Naive thymus-derived CD4-positive, alpha-beta T cell (primary cell): ENCODE results near the gene ASIP. TPM values are rescaled to one million over a fixed set of nuclear protein-coding genes. Genes with fewer than 3 reads are reported as not detected.

Source experiments
- ATAC-seq: fragments of 150-1000 bp; cut with Tn5 transposase; 2 replicates; pipeline ENCODE4 v1.10.0; 2021; ENCODE audit warnings: mild to moderate bottlenecking, moderate library complexity
- CTCF ChIA-PET: fragments of 350-600 bp; sonication (Branson Sonifier 250); formaldehyde crosslinking; loops from one replicate; lab custom pipeline; 2021; ENCODE audit warnings: antibody characterized with exemption; lab: Charles Lee
- POLR2A ChIA-PET: fragments of 350-600 bp; sonication (Branson Sonifier 250); formaldehyde crosslinking; loops from one replicate; lab custom pipeline; 2021; ENCODE audit warnings: antibody characterized with exemption, inconsistent platforms; lab: Charles Lee
- DNase-seq, 9 donors: peaks; one replicate each; pipeline versions ENCODE4 v3.0.0 to v3.0.0-alpha.2; 2020 to 2022; ENCODE audit warnings: mixed read lengths in 1 of 9
- H3K27ac ChIP-seq: one replicate; pipeline ENCODE4 v1.7.0; 2013; ENCODE audit warnings: mild to moderate bottlenecking, low read depth, low read length, moderate library complexity
- H3K27me3 ChIP-seq, 2 donors: one replicate each; pipeline ENCODE4 v1.7.0; 2013; ENCODE audit warnings: low read length in 2 of 2, mild to moderate bottlenecking in 2 of 2, moderate library complexity in 2 of 2; ENCODE audit not compliant: control insufficient read depth in 2 of 2, insufficient read depth in 2 of 2
- H3K36me3 ChIP-seq, 3 experiments: 1 replicate in 2 of 3; 2 replicates in 1 of 3; pipeline ENCODE4 v1.7.0; 2013; ENCODE audit warnings: low read length in 3 of 3, mild to moderate bottlenecking in 3 of 3, moderate library complexity in 1 of 3; ENCODE audit not compliant: insufficient read depth in 3 of 3, control insufficient read depth in 2 of 3
- H3K4me1 ChIP-seq, 2 donors: one replicate each; pipeline ENCODE4 v1.7.0; 2013; ENCODE audit warnings: low read length in 2 of 2, mild to moderate bottlenecking in 2 of 2, moderate library complexity in 1 of 2; ENCODE audit not compliant: control insufficient read depth in 2 of 2, insufficient read depth in 2 of 2
- H3K4me3 ChIP-seq: 2 replicates; pipeline ENCODE4 v1.7.0; 2013; ENCODE audit warnings: mild to moderate bottlenecking, low read length
- H3K9me3 ChIP-seq, 3 experiments: 1 replicate in 2 of 3; 2 replicates in 1 of 3; pipeline ENCODE4 v1.7.0; 2013; ENCODE audit warnings: low read length in 3 of 3; ENCODE audit not compliant: control insufficient read depth in 2 of 3
- H3K27ac Mint-ChIP-seq, 9 donors: one replicate each; pipeline ENCODE4 v1.8.0; 2020 to 2022; ENCODE audit warnings: mixed read lengths in 9 of 9, mild to moderate bottlenecking in 8 of 9, moderate library complexity in 5 of 9, inconsistent platforms in 2 of 9
- H3K27me3 Mint-ChIP-seq, 5 donors: one replicate each; pipeline ENCODE4 v1.8.0; 2021 to 2022; ENCODE audit warnings: mixed read lengths in 5 of 5, mild to moderate bottlenecking in 1 of 5
- H3K36me3 Mint-ChIP-seq, 5 donors: one replicate each; pipeline ENCODE4 v1.8.0; 2020 to 2022; ENCODE audit warnings: mixed read lengths in 5 of 5, mild to moderate bottlenecking in 3 of 5, inconsistent platforms in 1 of 5
- H3K4me1 Mint-ChIP-seq, 7 donors: one replicate each; pipeline ENCODE4 v1.8.0; 2020 to 2022; ENCODE audit warnings: mixed read lengths in 7 of 7, mild to moderate bottlenecking in 3 of 7, inconsistent platforms in 1 of 7
- H3K4me3 Mint-ChIP-seq, 10 donors: one replicate each; pipeline ENCODE4 v1.8.0; 2020 to 2022; ENCODE audit warnings: mild to moderate bottlenecking in 10 of 10, mixed read lengths in 10 of 10, moderate library complexity in 6 of 10, inconsistent platforms in 2 of 10
- H3K9me3 Mint-ChIP-seq, 11 donors: one replicate each; pipeline ENCODE4 v1.8.0; 2020 to 2022; ENCODE audit warnings: mixed read lengths in 11 of 11, mild to moderate bottlenecking in 4 of 11, inconsistent platforms in 1 of 11, moderate library complexity in 1 of 11
- intact Hi-C, 2 donors: fragments of 100-400 bp; cut with micrococcal nuclease; formaldehyde crosslinking; loops; one replicate each; pipeline ENCODE4 v1.15.1; 2023
- polyA plus RNA-seq, 2 donors: library from polyadenylated mRNA; unstranded; fragments of 300-500 nt; fragmentation: Illumina TruSeq; gene quantifications; one replicate each; pipeline ENCODE4 v1.2.3, GENCODE V29; 2021
- total RNA-seq, 6 experiments: library from RNA in 5 of 6; stranded (reverse) in 5 of 6; gene quantifications; 1 replicate in 5 of 6; 2 replicates in 1 of 6; pipeline ENCODE4 v1.2.3 and lab custom pipeline; 2021 to 2026

ASIP gene
- total and polyA plus RNA-seq, 7 experiments from 2014 or later: not detected

DNA sequence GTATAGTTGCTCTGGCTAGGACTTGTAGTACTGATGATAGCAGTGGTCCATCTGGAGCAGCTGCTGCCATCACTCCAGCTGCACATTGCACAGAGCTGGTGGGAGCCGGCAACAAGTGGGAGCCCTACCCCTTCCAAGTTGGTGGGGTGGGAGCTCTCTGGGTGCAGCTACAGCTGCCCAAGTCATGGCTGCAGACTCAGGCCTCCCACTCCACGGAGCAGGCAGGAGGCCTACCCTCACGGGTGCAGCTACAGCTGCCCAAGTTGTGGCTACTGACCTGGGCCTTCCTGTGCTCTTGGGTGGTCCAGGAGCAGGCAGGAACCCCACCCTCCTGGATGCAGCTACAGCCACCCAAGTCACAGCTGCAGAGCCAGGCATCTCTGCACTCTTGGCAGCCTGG lies 32.1 kb upstream of the ASIP start:
- ChIA-PET POLR2A (no interaction called here), CTCF (no interaction called here)
- H3K27ac Mint-ChIP-seq: no peak overlapping the region
- ATAC-seq (no peak), DNase-seq (no peak)
- peaks cover 0 to 15% (median 7%) of the 10 kb centered on the region in 11 donors for H3K9me3 Mint-ChIP-seq
- Histone ChIP-seq H3K9me3 (no peaks in the 10 kb centered on the region), H3K4me1 (no peaks in the 10 kb centered on the region), H3K36me3 (no peaks in the 10 kb centered on the region), H3K27ac (no peak overlapping the region), H3K4me3 (no peak overlapping the region), H3K27me3 (no peaks in the 10 kb centered on the region)
- peaks cover 0 to 5% (median 0%) of the 10 kb centered on the region in 5 donors for H3K36me3 Mint-ChIP-seq
- intact Hi-C loops: no loop called here
- H3K27me3 Mint-ChIP-seq: peaks cover 0 to 17% (median 11%) of the 10 kb centered on the region in 5 donors
- peaks cover 0 to 5% (median 0%) of the 10 kb centered on the region in 7 donors for H3K4me1 Mint-ChIP-seq
- no peak overlapping the region for H3K4me3 Mint-ChIP-seq

DNA sequence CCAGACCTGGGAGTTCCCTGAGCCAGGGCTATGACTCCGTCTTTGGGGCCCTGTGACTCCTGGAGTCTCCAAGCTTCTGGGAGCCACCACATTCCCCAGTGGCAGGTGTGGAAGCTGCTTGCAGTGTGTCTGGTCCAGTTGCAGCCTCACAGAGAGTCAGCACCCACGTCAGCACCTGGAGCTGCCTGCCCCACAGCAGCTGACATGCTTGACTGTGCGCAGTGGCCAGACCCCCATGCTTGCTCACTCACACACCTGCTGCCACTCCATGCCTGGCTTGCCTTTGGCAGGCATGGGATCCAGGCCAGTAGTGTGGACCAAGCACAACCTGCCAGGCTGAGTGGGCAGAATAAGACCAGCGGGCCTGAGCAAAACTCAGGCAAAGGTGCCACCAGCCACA lies 31.0 kb upstream of the ASIP start:
- Histone ChIP-seq H3K4me1 (no peaks in the 10 kb centered on the region), H3K9me3 (no peaks in the 10 kb centered on the region), H3K27me3 (no peaks in the 10 kb centered on the region), H3K36me3 (no peaks in the 10 kb centered on the region), H3K27ac (no peak overlapping the region), H3K4me3 (no peak overlapping the region)
- intact Hi-C loops: no loop called here
- Mint-ChIP-seq H3K36me3 (peaks cover 0 to 5% (median 0%) of the 10 kb centered on the region in 5 donors), H3K4me3 (no peak overlapping the region), H3K9me3 (peaks cover 0 to 15% (median 7%) of the 10 kb centered on the region in 11 donors), H3K27ac (no peak overlapping the region), H3K27me3 (peaks cover 0 to 17% (median 10%) of the 10 kb centered on the region in 5 donors), H3K4me1 (peaks cover 0 to under 1% (median 0%) of the 10 kb centered on the region in 7 donors)
- DNase-seq: no peak
- ATAC-seq: no peak
- ChIA-PET CTCF (no interaction called here), POLR2A (no interaction called here)

DNA sequence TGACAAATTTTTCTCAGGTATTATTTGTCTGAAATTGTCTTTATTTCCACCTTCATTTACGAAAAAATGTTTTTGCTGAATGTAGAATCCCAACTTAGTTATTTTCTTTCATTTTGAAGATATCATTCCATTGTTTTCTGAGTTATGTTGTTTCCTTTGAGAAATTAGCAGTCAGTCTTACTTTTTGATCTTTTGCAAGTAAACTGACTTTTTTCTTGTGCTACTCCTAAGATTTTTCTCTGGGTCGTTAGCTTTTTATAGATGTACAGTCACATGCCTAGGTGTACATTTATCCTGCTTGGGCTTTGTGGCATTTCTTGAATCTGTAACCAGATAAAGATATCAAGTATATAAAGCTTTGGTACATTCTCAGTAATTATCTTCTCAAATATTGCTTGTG lies 29.6 kb upstream of the ASIP start:
- Mint-ChIP-seq H3K9me3 (peaks cover 0 to 11% (median 5%) of the 10 kb centered on the region in 11 donors), H3K4me3 (no peak overlapping the region), H3K4me1 (peaks cover 0 to 11% (median 8%) of the 10 kb centered on the region in 7 donors), H3K36me3 (peaks cover 0 to 5% (median 0%) of the 10 kb centered on the region in 5 donors), H3K27ac (no peak overlapping the region), H3K27me3 (peaks cover 0 to 11% (median 7%) of the 10 kb centered on the region in 5 donors)
- intact Hi-C loops: no loop called here
- Histone ChIP-seq H3K36me3 (no peaks in the 10 kb centered on the region), H3K4me3 (no peak overlapping the region), H3K4me1 (no peaks in the 10 kb centered on the region), H3K27ac (no peak overlapping the region), H3K9me3 (no peaks in the 10 kb centered on the region), H3K27me3 (peaks cover 0 to 2% of the 10 kb centered on the region in 2 donors)
- DNase-seq (no peak), ATAC-seq (no peak)
- POLR2A ChIA-PET: no interaction called here
- CTCF ChIA-PET: no interaction called here

DNA sequence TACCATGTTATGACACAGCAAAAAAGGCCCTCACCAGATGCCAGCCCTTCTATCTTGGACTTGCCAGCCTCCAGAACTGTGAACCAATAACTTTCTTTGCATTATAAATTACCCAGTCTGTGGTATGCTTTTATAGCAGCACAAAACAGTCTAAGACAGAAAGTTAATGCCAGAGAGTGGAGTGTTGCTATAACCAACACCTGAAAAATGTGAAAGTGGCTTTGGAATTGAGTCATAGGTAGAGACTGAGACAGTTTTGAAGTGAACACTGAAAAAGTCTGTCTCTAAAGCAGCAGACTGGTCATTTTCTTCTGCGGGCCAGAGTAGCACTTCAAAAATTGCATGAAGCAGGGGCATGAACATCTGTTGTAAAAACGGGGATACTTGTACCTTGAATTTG lies 28.0 kb upstream of the ASIP start:
- Histone ChIP-seq H3K4me3 (no peak overlapping the region), H3K9me3 (no peaks in the 10 kb centered on the region), H3K27me3 (peaks cover 0 to 4% of the 10 kb centered on the region in 2 donors), H3K4me1 (no peaks in the 10 kb centered on the region), H3K36me3 (no peaks in the 10 kb centered on the region), H3K27ac (no peak overlapping the region)
- intact Hi-C loops: no loop called here
- CTCF ChIA-PET: no interaction called here
- POLR2A ChIA-PET: no interaction called here
- Mint-ChIP-seq H3K27ac (no peak overlapping the region), H3K9me3 (peaks cover 0 to 11% (median 0%) of the 10 kb centered on the region in 11 donors), H3K27me3 (peaks cover 6 to 18% (median 8%) of the 10 kb centered on the region in 5 donors), H3K4me3 (no peak overlapping the region), H3K4me1 (peaks cover 0 to 11% (median 10%) of the 10 kb centered on the region in 7 donors), H3K36me3 (peaks cover 0 to 5% (median 0%) of the 10 kb centered on the region in 5 donors)
- DNase-seq (no peak), ATAC-seq (no peak)

DNA sequence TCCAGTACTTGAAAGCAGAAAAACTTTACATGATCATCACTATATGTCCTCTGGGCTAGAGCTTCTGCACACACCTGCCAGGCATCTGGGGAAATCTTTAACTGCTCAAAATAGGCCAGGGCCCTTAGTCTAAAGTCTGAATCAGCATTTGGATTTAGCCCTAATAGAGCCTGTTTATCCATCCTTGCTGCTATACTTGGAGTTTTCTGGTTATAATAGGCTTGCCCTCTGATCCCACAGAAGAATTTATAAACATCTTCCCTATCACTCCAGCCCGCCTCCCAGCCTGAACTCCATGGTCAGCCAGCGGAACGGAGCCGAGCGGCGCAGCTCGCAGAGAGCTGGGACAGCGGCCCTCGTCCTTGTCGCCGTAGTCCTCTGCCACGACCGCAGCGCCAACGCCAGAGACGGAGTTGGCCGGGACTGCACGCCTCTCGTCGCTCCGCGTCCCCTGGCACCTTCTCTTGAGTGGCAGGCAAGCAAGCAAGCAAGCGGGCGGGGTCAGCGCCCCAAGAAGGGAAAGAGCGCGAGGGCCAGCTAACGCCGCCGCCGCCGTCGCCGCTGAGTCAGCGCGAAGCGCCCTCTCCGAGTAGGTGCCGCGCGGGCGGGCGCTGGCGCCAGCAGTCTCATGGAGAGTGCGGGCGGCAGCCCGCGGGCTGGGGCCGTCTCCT lies 25.4 kb upstream of the ASIP start:
- H3K4me3 Mint-ChIP-seq: peak overlapping the region in 4 of 10 donors; percentile 61 to 86 (median 74)
- DNase-seq (peak in 7 of 9 donors; percentile 5 to 59 (median 11)), ATAC-seq (peak; percentile 75)
- H3K27ac Mint-ChIP-seq: no peak overlapping the region
- intact Hi-C loops: no loop called here
- H3K4me3 ChIP-seq: no peak overlapping the region
- H3K36me3 Mint-ChIP-seq: peaks cover 0 to 5% (median 0%) of the 10 kb centered on the region in 5 donors
- H3K27me3 ChIP-seq: peaks cover 0 to 4% of the 10 kb centered on the region in 2 donors
- H3K4me1 Mint-ChIP-seq: peaks cover 0 to 11% (median 10%) of the 10 kb centered on the region in 7 donors
- H3K4me1 ChIP-seq: no peaks in the 10 kb centered on the region
- H3K27me3 Mint-ChIP-seq: peaks cover 24 to 33% (median 31%) of the 10 kb centered on the region in 5 donors
- no peaks in the 10 kb centered on the region for H3K36me3 ChIP-seq
- POLR2A ChIA-PET: no interaction called here
- no peak overlapping the region for H3K27ac ChIP-seq
- H3K9me3 Mint-ChIP-seq: peaks cover 0 to 11% (median 0%) of the 10 kb centered on the region in 11 donors
- CTCF ChIA-PET: no interaction called here
- H3K9me3 ChIP-seq: no peaks in the 10 kb centered on the region

DNA sequence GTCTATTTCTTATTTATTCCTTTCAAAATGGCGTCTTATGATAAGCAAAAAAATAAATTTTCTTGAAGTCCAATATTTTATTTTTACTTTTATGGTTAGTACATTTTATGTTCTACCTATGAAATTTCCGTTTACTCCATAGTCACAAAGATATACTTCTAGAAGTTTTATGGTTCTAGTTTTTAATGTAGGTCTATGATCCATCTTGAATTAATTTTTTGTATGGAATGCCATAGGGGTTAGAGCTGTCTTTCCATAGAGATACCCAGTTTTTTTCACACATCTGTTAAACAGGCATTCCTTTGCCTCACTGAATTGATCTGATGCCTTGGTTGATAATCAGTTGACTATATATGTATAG lies 24.9 kb upstream of the ASIP start:
- H3K36me3 Mint-ChIP-seq: peaks cover 0 to 5% (median 0%) of the 10 kb centered on the region in 5 donors
- intact Hi-C loops: no loop called here
- DNase-seq: no peak

More for the DNA sequence above, 24.9 kb upstream of the ASIP start:
- Histone ChIP-seq H3K4me1 (no peaks in the 10 kb centered on the region), H3K9me3 (no peaks in the 10 kb centered on the region), H3K4me3 (no peak overlapping the region), H3K27ac (no peak overlapping the region), H3K36me3 (no peaks in the 10 kb centered on the region), H3K27me3 (peaks cover 0 to 4% of the 10 kb centered on the region in 2 donors)
- Mint-ChIP-seq H3K4me1 (peaks cover 0 to 11% (median 10%) of the 10 kb centered on the region in 7 donors), H3K9me3 (peaks cover 0 to 10% (median 0%) of the 10 kb centered on the region in 11 donors), H3K27me3 (peaks cover 26 to 34% (median 33%) of the 10 kb centered on the region in 5 donors), H3K4me3 (peak overlapping the region in 4 of 10 donors; percentile 25 to 86 (median 74)), H3K27ac (no peak overlapping the region)
- no peak for ATAC-seq
- CTCF ChIA-PET: no interaction called here
- POLR2A ChIA-PET: no interaction called here
